Measurements from ENCODE around the gene VEPH1. TPM values are rescaled to one million over a fixed set of nuclear protein-coding genes. Genes with fewer than 3 reads are reported as not detected.

Gene VEPH1
- total RNA-seq, 4 donors from 2014 or later = 0.07 TPM; not detected in 3

GRCh38 chr3:157390713-157391515 is 112.3 kb downstream of the VEPH1 start:
- no peak for TF ChIP-seq POLR2A (IDR thresholded peaks at IDR 0.05)
- TF ChIP-seq CTCF (IDR thresholded peaks at IDR 0.05 in 4 of 5, conservative IDR thresholded peaks at IDR 0.05 in 1 of 5) = no peak
- ATAC-seq = no peak
- intact Hi-C loops (cut with DNase I; ENCODE audit: low total_unique reads) = no loop called here
- no peaks in the 10 kb centered on the region for H3K36me3 ChIP-seq
- H3K27ac ChIP-seq = no peak overlapping the region
- H3K4me1 ChIP-seq = no peaks in the 10 kb centered on the region
- no peaks in the 10 kb centered on the region for H3K27me3 ChIP-seq
- H3K9me3 ChIP-seq = no peaks in the 10 kb centered on the region
- H3K4me3 ChIP-seq = no peak overlapping the region
- no peak for DNase-seq
- in situ Hi-C loops (cut with MboI; ENCODE audit: low sequenced_read_pairs in 4 of 4) = no loop called here

- ATAC-seq (no peak), DNase-seq (no peak)
- Histone ChIP-seq H3K27me3 (no peaks in the 10 kb centered on the region), H3K9me3 (no peaks in the 10 kb centered on the region), H3K4me1 (no peaks in the 10 kb centered on the region), H3K27ac (no peak overlapping the region), H3K4me3 (no peak overlapping the region), H3K36me3 (no peaks in the 10 kb centered on the region)
- in situ Hi-C loops (cut with MboI; ENCODE audit: low sequenced_read_pairs in 4 of 4) (no loop called here), intact Hi-C loops (cut with DNase I; ENCODE audit: low total_unique reads) (no loop called here)
- TF ChIP-seq CTCF (IDR thresholded peaks at IDR 0.05 in 4 of 5, conservative IDR thresholded peaks at IDR 0.05 in 1 of 5) = no peak
- TF ChIP-seq POLR2A (IDR thresholded peaks at IDR 0.05) = no peak
These were observed 114.2 kb downstream of the VEPH1 start for GRCh38 chr3:157388976-157389375.

GRCh38 chr3:157387708-157388435 is 115.3 kb downstream of the VEPH1 start:
- ATAC-seq (no peak), DNase-seq (no peak)
- in situ Hi-C loops (cut with MboI; ENCODE audit: low sequenced_read_pairs in 4 of 4) (no loop called here), intact Hi-C loops (cut with DNase I; ENCODE audit: low total_unique reads) (no loop called here)
- TF ChIP-seq CTCF (IDR thresholded peaks at IDR 0.05 in 4 of 5, conservative IDR thresholded peaks at IDR 0.05 in 1 of 5) (no peak), POLR2A (IDR thresholded peaks at IDR 0.05) (no peak)
- Histone ChIP-seq H3K27me3 (no peaks in the 10 kb centered on the region), H3K36me3 (no peaks in the 10 kb centered on the region), H3K4me1 (no peaks in the 10 kb centered on the region), H3K27ac (no peak overlapping the region), H3K4me3 (no peak overlapping the region), H3K9me3 (no peaks in the 10 kb centered on the region)

- intact Hi-C loops (cut with DNase I; ENCODE audit: low total_unique reads) = no loop called here
- DNase-seq (no peak), ATAC-seq (no peak)
- no peak overlapping the region for H3K4me3 ChIP-seq
- TF ChIP-seq CTCF (IDR thresholded peaks at IDR 0.05 in 4 of 5, conservative IDR thresholded peaks at IDR 0.05 in 1 of 5) (no peak), POLR2A (IDR thresholded peaks at IDR 0.05) (no peak)
- H3K4me1 ChIP-seq = no peaks in the 10 kb centered on the region
- H3K36me3 ChIP-seq = no peaks in the 10 kb centered on the region
- in situ Hi-C loops (cut with MboI; ENCODE audit: low sequenced_read_pairs in 4 of 4) = no loop called here
- H3K27ac ChIP-seq = no peak overlapping the region
- no peaks in the 10 kb centered on the region for H3K27me3 ChIP-seq
- H3K9me3 ChIP-seq = no peaks in the 10 kb centered on the region
These were observed 118.7 kb downstream of the VEPH1 start for GRCh38 chr3:157384491-157384890.

Data from gastrocnemius medialis (tissue), 4 donors.